NCI-H748 (cell line): ENCODE results near the gene FYCO1.
"Not testable (repeated sequence)": the region's sequence is repeated elsewhere in the genome, so short reads cannot be mapped to it uniquely, and the experiment has no call there.

Source experiments
- DNase-seq: peaks from one replicate; lab custom pipeline; 2025; ENCODE audit not compliant: unreplicated experiment; lab: John Stamatoyannopoulos, UW

FYCO1 gene

GRCh38 chr3:46010519-46011113 lies 15.0 kb upstream of the FYCO1 start:
- DNase-seq, result no peak

- DNase-seq, result no peak
Measured at GRCh38 chr3:46008058-46008457, 12.4 kb upstream of the FYCO1 start.

- no peak for DNase-seq
Measured at GRCh38 chr3:46007280-46007679, 11.7 kb upstream of the FYCO1 start.

GRCh38 chr3:46006238-46007032 lies 10.8 kb upstream of the FYCO1 start:
- no peak for DNase-seq

GRCh38 chr3:46003706-46004105 lies 8.1 kb upstream of the FYCO1 start:
- DNase-seq, result not testable (repeated sequence)

GRCh38 chr3:46001178-46001577 lies 5.6 kb upstream of the FYCO1 start:
- no peak for DNase-seq

- no peak for DNase-seq
Measured at GRCh38 chr3:45997942-45998341, 2.3 kb upstream of the FYCO1 start.

GRCh38 chr3:45997499-45997898 lies 1.9 kb upstream of the FYCO1 start:
- DNase-seq, result not testable (repeated sequence)

GRCh38 chr3:45994419-45995235 lies 997 bp downstream of the FYCO1 start:
- peak; percentile 56 for DNase-seq

- DNase-seq, result no peak
Measured at GRCh38 chr3:45993421-45994027, 2.1 kb downstream of the FYCO1 start.

GRCh38 chr3:45992821-45993221 lies 2.8 kb downstream of the FYCO1 start:
- no peak for DNase-seq

- DNase-seq, result no peak
Measured at GRCh38 chr3:45992133-45992729, 3.4 kb downstream of the FYCO1 start.

- no peak for DNase-seq
Measured at GRCh38 chr3:45991341-45991740, 4.3 kb downstream of the FYCO1 start.

GRCh38 chr3:45990181-45990580 lies 5.4 kb downstream of the FYCO1 start:
- no peak for DNase-seq

GRCh38 chr3:45988804-45989203 lies 6.8 kb downstream of the FYCO1 start:
- no peak for DNase-seq

GRCh38 chr3:45988362-45988761 lies 7.3 kb downstream of the FYCO1 start:
- DNase-seq, result no peak

GRCh38 chr3:45987368-45988291 lies 8.0 kb downstream of the FYCO1 start:
- no peak for DNase-seq

- no peak for DNase-seq
Measured at GRCh38 chr3:45986303-45986982, 9.2 kb downstream of the FYCO1 start.

GRCh38 chr3:45985532-45986302 lies 9.9 kb downstream of the FYCO1 start:
- no peak for DNase-seq
